IMR-90 (cell line): Measurements from ENCODE around the gene CMTM7. TPM values are rescaled to one million over a fixed set of nuclear protein-coding genes. Genes with fewer than 3 reads are reported as not detected.

ENCODE experiments used
- ATAC-seq: fragments of 200-7000 bp; cut with Tn5 transposase; 2 replicates; pipeline ENCODE4 v1.9.1; 2020; ENCODE audit warnings: low read depth, mild to moderate bottlenecking, moderate library complexity
- BruUV-seq: library from RNA; stranded (reverse); fragments of 400-500 nt; replicated peaks from 2 replicates; lab custom pipeline; 2021; lab: Mats Ljungman, UMichigan
- CTCF ChIA-PET: fragments of 300-600 bp; formaldehyde crosslinking; extraction: SDS; loops from one replicate; lab custom pipeline; 2021; ENCODE audit warnings: antibody characterized with exemption; lab: Yijun Ruan, JAX
- POLR2A ChIA-PET: fragments of 300-600 bp; sonication (Branson Sonifier 250); formaldehyde crosslinking; loops from one replicate; lab custom pipeline; 2022; ENCODE audit warnings: antibody characterized with exemption; ENCODE audit not compliant: unreplicated experiment; lab: Charles Lee
- DNase-seq: peaks from one replicate; pipeline ENCODE4 v3.0.0; 2013
- H2AFZ ChIP-seq: replicated peaks from 2 replicates; pipeline ENCODE3; 2013; ENCODE audit warnings: low read length, mild to moderate bottlenecking; ENCODE audit not compliant: poor library complexity
- H2AK5ac ChIP-seq: 2 replicates; pipeline ENCODE4 v1.6.1; 2013; ENCODE audit warnings: low read depth, low read length, inconsistent platforms
- H2AK9ac ChIP-seq: replicated peaks from 2 replicates; pipeline ENCODE3; 2013; ENCODE audit warnings: mild to moderate bottlenecking, low read depth, low read length, moderate library complexity; ENCODE audit not compliant: poor library complexity
- H2BK120ac ChIP-seq: 2 replicates; pipeline ENCODE4 v1.6.1; 2013; ENCODE audit warnings: low read depth, low read length, inconsistent platforms
- H2BK15ac ChIP-seq: 3 replicates; pipeline ENCODE4 v1.6.1; 2013; ENCODE audit warnings: low read depth, low read length, inconsistent platforms
- H2BK20ac ChIP-seq: 2 replicates; pipeline ENCODE4 v1.6.1; 2013; ENCODE audit warnings: low read depth, mild to moderate bottlenecking, inconsistent platforms, low read length, moderate library complexity
- H2BK5ac ChIP-seq: 2 replicates; pipeline ENCODE4 v1.6.1; 2013; ENCODE audit warnings: mild to moderate bottlenecking, low read depth, low read length, inconsistent platforms; ENCODE audit not compliant: poor library complexity, severe bottlenecking
- H3K14ac ChIP-seq: replicated peaks from 2 replicates; pipeline ENCODE4 v1.6.1; 2013; ENCODE audit warnings: low read depth, low read length, inconsistent platforms
- H3K18ac ChIP-seq: 2 replicates; pipeline ENCODE4 v1.6.1; 2013; ENCODE audit warnings: low read depth, low read length, control low read depth
- H3K23ac ChIP-seq: 2 replicates; pipeline ENCODE4 v1.6.1; 2013; ENCODE audit warnings: low read depth, low read length, inconsistent platforms
- H3K27ac ChIP-seq: 2 replicates; pipeline ENCODE4 v1.5.1; 2013; ENCODE audit warnings: mild to moderate bottlenecking, control low read depth, low read length; ENCODE audit not compliant: insufficient read depth
- H3K27me3 ChIP-seq: 2 replicates; pipeline ENCODE4 v1.6.1; 2013; ENCODE audit warnings: low read length; ENCODE audit not compliant: control insufficient read depth, insufficient read depth
- H3K36me3 ChIP-seq: 2 replicates; pipeline ENCODE4 v1.6.1; 2013; ENCODE audit warnings: low read length, mixed read lengths; ENCODE audit not compliant: control insufficient read depth, insufficient read depth
- H3K4ac ChIP-seq: 2 replicates; pipeline ENCODE4 v1.6.1; 2013; ENCODE audit warnings: low read depth, low read length, inconsistent platforms
- H3K4me1 ChIP-seq: 2 replicates; pipeline ENCODE4 v1.6.1; 2013; ENCODE audit warnings: low read length, mixed read lengths; ENCODE audit not compliant: control insufficient read depth, insufficient read depth
- H3K4me2 ChIP-seq: 2 replicates; pipeline ENCODE4 v1.6.1; 2013; ENCODE audit warnings: low read depth, mild to moderate bottlenecking, control low read depth, low read length, moderate library complexity
- H3K4me3 ChIP-seq: 2 replicates; pipeline ENCODE4 v1.5.1; 2013; ENCODE audit warnings: low read depth, mild to moderate bottlenecking, control low read depth, low read length, moderate library complexity; ENCODE audit not compliant: insufficient read depth
- H3K56ac ChIP-seq: 2 replicates; pipeline ENCODE4 v1.6.1; 2013; ENCODE audit warnings: low read length, inconsistent platforms; ENCODE audit not compliant: insufficient read depth; ENCODE audit errors: extremely low read depth
- H3K79me1 ChIP-seq, 2 experiments: 2 replicates each; pipeline ENCODE4 v1.6.1; 2013; ENCODE audit warnings: low read length in 2 of 2, inconsistent platforms in 1 of 2, low read depth in 1 of 2
- H3K9ac ChIP-seq: 2 replicates; pipeline ENCODE4 v1.6.1; 2013; ENCODE audit warnings: low read depth, low read length, control low read depth
- H3K9me1 ChIP-seq: 2 replicates; pipeline ENCODE4 v1.6.1; 2013; ENCODE audit warnings: low read length, inconsistent platforms; ENCODE audit not compliant: insufficient read depth
- H3K9me3 ChIP-seq: 2 replicates; pipeline ENCODE4 v1.6.1; 2013; ENCODE audit warnings: low read length; ENCODE audit not compliant: control insufficient read depth, insufficient read depth
- H4K20me1 ChIP-seq: 2 replicates; pipeline ENCODE4 v1.6.1; 2013; ENCODE audit warnings: low read length, inconsistent platforms; ENCODE audit not compliant: insufficient read depth
- H4K5ac ChIP-seq: 2 replicates; pipeline ENCODE4 v1.6.1; 2013; ENCODE audit warnings: mild to moderate bottlenecking, low read depth, low read length, control low read depth
- H4K8ac ChIP-seq, 2 experiments: 2 replicates each; pipeline ENCODE4 v1.6.1; 2013; ENCODE audit warnings: low read depth in 2 of 2, low read length in 2 of 2, control low read depth in 1 of 2, inconsistent platforms in 1 of 2
- H4K91ac ChIP-seq: 2 replicates; pipeline ENCODE4 v1.6.1; 2013; ENCODE audit warnings: low read depth, low read length, inconsistent platforms; ENCODE audit not compliant: insufficient read depth
- MAZ ChIP-seq: IDR thresholded peaks from 2 replicates; pipeline ENCODE4 v1.6.1; 2012; ENCODE audit warnings: low read depth, mild to moderate bottlenecking, low read length, improper control_type of control experiment, moderate library complexity, borderline replicate concordance
- RAD21 ChIP-seq: IDR thresholded peaks from 2 replicates; pipeline ENCODE4 v1.6.1; 2012; ENCODE audit warnings: low read length, improper control_type of control experiment
- WGBS, 2 experiments: methylation state at CpG; one replicate each; pipeline versions ENCODE4 v1.1.5 to v1.1.7; 2013; ENCODE audit warnings: missing lambda C conversion rate in 2 of 2; ENCODE audit not compliant: insufficient read length in 1 of 2; ENCODE audit errors: extremely low coverage in 2 of 2; 5-methylcytosine and 5-hydroxymethylcytosine counted together
- dilution Hi-C: fragments of 300-500 bp; cut with HindIII; formaldehyde crosslinking; loops from one replicate; pipeline ENCODE4 v1.14.3; 2018; ENCODE audit warnings: low sequenced_read_pairs; ENCODE audit not compliant: unreplicated experiment
- in situ Hi-C: fragments of 300-500 bp; cut with MboI; formaldehyde crosslinking; loops from 3 replicates; pipeline ENCODE4 v1.14.3; 2019; ENCODE audit warnings: low sequenced_read_pairs, inconsistent platforms, mixed read lengths
- intact Hi-C: fragments of 100-400 bp; cut with micrococcal nuclease; formaldehyde crosslinking; loops from 2 replicates; pipeline ENCODE4 v1.10.0; 2022
- polyA plus RNA-seq, 3 experiments: library from polyadenylated mRNA; depleted of rRNA; stranded (reverse); fragments of >200 nt; gene quantifications; 2 replicates each; pipeline ENCODE4 v1.2.3, GENCODE V29; 2012; ENCODE audit warnings: low replicate concordance in 1 of 3
- total RNA-seq: library from RNA; depleted of rRNA; stranded (reverse); fragments of >200 nt; gene quantifications from 2 replicates; pipeline ENCODE4 v1.2.3, GENCODE V29; 2012

The CMTM7 gene
- total and polyA plus RNA-seq, 2 of the 4 experiments (the other 2 are of a cell fraction): 3.4 to 31.4 TPM

- Histone ChIP-seq H4K5ac (no peak overlapping the region), H3K9me1 (peaks cover 4% of the 10 kb centered on the region), H2AFZ (peak overlapping the region; percentile 97), H3K18ac (peak overlapping the region; percentile 10; the same call in 1 of the 2 replicates), H3K4me3 (peak overlapping the region; percentile 90), H3K79me1 (peaks cover 22 to 41% of the 10 kb centered on the region in 2 experiments), H2BK5ac (peak overlapping the region; percentile 46), H4K20me1 (no peaks in the 10 kb centered on the region), H3K4me2 (peak overlapping the region; percentile 76), H2AK9ac (peak overlapping the region; percentile 97), H2BK15ac (no peak overlapping the region), H3K9me3 (no peaks in the 10 kb centered on the region), H3K4ac (peak overlapping the region; percentile 79), H4K8ac (peak overlapping the region; percentile 3 to 70; a peak in 2 of 4 replicates), H2BK120ac (peak overlapping the region; percentile 63; the same call in 1 of the 2 replicates), H3K36me3 (no peaks in the 10 kb centered on the region), H3K56ac (peak overlapping the region; percentile 32; the same call in 1 of the 2 replicates), H3K27ac (peak overlapping the region; percentile 76), H4K91ac (no peak overlapping the region; the same call in 1 of the 2 replicates), H3K14ac (peak overlapping the region; percentile 85), H2AK5ac (peak overlapping the region; percentile 39), H3K9ac (peak overlapping the region; percentile 76), H3K23ac (peak overlapping the region; percentile 90), H3K27me3 (no peaks in the 10 kb centered on the region), H3K4me1 (peaks cover 2% of the 10 kb centered on the region; the same call in 1 of the 2 replicates), H2BK20ac (no peak overlapping the region)
- in situ Hi-C loops: loop anchor here (5.0 to 25.0 kb wide), 2 partner anchors 75 to 270 kb away; no protein-coding TSS in a partner anchor
- dilution Hi-C loops: no loop called here
- DNase-seq: peak; percentile 77
- TF ChIP-seq RAD21 (0 out of 2 replicates have a peak, but pooled peaks have one; percentile 10), MAZ (no peak)
- ChIA-PET CTCF (no interaction called here), POLR2A (no interaction called here)
- no TSS peak for BruUV-seq
- ATAC-seq: peak; percentile 61
- intact Hi-C loops: loop anchor here (1.0 to 5.0 kb wide), 4 partner anchors 75 to 215 kb away; partner anchors contain the start of genes CMTM6 and DYNC1LI1
- 60% methylated on average over 1 of the region's 18 CpGs; no CpG with 5 or more reads in 1 of the 2 experiments for WGBS, 2 experiments
Measured at GRCh38 chr3:32392536-32393302, 1.1 kb downstream of the CMTM7 start.
